Measurements from ENCODE around the gene MYH7.
"Not testable (repeated sequence)": the region's sequence is repeated elsewhere in the genome, so short reads cannot be mapped to it uniquely, and the experiment has no call there.

Gene MYH7

DNA sequence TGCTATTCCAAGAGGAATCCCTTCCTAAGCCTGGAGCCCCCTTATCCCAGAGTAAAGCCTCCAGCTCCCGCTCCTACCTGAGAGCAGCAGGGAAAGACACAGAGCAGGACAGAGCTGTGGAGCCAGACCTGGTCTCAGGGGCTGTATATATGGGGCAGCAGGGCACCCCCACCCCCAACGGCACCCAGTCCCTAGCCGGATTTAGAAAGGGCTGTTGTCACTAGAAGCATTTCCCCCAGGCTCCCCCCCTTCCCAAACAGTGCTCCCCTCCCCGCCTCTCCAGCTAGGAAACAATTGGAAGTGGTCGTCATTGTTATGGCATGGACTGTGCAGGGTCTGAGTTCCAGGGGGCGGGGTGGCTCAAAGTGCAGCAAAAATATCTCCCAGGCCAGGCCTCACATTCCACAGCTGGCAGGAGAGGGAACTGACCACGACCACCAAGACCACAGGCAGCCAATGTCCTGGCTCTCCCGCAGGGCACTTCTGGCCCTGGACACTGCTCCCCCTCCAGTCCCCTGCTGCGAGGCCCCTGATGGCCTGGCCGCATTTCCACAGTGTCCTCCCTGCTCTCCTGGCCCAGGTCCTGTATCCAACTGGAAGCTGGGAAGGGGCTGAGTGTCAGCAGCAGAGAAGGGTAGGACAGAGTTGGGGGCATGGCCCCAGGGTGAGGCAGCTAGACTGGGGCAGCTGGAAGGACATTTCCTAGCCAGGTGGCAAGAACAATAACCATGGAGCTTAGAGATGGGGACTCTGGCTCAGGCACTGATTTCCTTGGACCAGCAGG lies at the start of gene MYH7:
MYH7 (minus strand) TSS at position 118 of the 784 bp plus-strand sequence. CDS start 1,928 bp downstream, outside the sequence.
- no peak for DNase-seq (ENCODE audit: low read depth in 2 of 2)

DNA sequence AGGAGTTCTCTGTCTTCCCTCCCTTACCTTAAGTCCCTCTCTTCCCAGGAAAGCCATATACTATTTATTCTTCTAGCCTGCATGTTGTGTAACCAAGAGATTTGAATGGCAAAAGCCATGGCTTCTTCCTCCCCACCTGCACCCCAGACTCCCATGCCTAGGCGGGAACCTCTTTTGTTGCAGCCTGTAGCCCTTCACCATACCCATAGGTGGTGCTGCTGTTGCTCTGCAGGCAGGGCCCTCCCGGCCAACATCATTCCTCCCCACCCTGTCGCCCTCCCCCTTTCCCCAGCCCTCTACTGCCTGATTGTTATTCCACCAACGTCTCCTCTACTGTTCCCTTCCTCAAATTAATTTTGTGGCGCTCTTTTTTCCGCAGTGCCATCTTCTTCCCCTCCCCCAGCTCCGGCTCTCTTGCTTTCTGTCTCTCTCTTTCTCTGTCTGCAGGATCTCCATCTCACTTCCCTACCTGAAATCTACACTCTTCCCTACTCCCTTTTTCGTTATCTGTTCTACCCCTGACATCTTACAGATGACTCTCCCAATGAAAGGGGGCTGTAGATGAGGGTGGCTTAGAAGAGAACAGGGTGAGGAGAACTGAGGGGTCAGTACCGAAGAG lies 47.9 kb upstream of the MYH7 start:
- DNase-seq (ENCODE audit: low read depth in 2 of 2), result no peak

DNA sequence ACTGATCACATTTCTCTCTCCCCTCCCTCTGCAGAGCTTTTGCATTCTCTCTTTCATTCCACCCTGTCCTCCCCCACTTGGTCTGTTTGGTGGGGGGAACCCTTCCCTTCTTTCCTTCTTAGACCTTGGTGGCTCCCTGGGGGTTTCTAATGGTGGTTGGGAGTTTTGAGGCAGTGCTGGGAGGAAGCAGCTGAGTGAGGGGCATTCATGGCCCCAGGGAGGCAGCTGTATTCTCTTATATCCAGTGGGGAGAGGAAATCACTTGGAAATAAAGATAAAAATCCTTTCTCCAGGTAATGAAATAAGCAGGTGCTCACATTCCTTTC lies 47.3 kb upstream of the MYH7 start:
- no peak for DNase-seq (ENCODE audit: low read depth in 2 of 2)

DNA sequence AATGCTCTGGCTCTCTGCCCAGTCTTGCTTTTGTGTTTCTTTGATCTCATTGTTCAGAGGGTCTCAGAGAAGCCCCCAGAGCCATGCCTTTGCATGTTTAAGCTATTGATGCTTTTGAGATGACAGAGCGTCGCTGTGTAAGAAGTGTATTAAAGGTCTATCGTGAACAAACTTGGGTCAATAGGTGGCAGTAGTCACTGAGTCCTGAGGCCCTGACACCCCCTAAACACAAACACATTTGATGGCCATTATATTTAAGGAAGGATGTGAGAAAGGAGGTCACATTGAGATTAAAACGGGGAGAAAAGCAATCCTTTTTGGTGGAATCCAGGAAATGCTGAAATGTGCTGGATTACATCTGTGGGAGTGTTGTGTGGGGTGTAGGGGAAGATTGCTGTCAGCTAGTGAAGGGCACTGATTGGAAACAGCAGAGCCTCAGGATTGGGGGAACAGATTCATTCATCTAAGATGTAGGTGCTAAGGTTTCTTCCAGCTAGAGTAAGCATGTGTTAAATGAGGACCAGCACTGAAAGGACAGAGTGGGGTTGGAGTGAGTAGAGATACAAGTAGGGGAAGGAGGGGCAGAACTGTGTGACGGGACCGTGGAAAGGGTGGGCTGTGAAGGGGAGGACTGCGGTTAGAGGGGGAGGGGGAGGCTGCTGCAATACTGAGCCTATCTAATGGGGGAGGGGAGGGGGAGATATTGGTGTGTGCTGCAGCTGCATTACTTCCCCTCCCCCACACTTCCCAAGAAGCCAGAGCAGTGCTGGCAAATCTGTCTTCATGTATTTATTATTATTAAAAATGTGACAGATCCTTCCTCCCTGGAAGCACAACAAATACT lies 46.7 kb upstream of the MYH7 start:
- DNase-seq (ENCODE audit: low read depth in 2 of 2), result no peak

DNA sequence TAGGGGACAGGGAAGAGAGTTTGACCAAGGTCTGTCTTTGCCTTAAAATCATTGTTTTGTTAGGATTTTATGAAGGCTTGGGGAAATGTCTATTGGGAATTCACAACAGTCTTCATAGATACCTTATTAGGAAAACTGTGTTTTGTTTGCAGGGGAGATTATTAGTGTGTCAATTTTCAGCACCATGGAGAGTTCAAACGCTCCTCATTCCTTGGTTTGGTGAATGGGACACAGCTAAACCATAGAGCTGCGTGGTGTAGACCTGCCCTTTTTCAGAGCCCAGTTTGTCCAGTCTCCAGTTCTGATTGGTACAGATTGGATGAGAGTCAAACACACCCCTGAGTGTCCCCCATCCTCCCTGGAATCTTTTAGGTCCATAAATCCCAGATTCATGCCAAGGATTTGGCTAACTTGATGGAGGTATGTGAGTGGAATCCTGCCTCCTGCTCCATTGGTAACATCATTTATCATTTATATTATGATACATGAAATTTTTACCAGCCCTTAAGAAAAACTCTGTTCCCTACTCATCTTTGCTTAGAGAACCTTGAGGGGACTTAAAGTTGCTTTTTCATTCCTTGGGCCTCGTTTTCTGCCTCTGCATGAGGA lies 46.0 kb upstream of the MYH7 start:
- DNase-seq (ENCODE audit: low read depth in 2 of 2), result no peak

DNA sequence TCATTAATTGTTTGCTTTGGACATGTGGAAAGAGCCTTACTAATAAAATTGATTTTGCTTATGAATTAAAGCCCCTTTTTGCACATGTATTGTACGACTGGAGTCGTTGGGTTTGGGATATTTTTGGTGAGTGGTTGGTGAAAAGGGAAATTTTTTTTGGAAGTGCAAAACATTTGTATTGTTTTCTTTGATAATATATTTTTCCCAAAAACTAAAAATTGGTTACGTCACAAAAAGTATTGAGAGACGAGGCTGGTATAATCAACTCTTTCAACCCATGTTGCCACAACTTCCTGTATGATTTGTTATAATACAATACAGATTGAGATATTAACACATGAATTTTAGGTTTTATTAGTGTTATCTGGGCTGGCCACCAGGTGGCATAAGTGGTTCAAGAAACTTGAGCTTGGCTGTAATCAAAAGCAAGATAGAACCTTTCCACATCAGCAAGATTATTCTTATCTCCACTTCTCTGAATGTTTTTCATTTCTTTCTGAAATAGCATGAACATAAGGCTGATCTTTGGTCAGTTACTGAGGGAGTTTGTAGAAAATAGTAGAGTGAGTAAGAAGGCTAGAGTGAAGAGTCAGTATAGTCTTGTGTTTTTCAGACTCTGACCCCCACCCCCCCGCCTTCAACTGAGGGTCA lies 42.8 kb upstream of the MYH7 start:
- peak; percentile 23 to 27 for DNase-seq (ENCODE audit: low read depth in 2 of 2)

DNA sequence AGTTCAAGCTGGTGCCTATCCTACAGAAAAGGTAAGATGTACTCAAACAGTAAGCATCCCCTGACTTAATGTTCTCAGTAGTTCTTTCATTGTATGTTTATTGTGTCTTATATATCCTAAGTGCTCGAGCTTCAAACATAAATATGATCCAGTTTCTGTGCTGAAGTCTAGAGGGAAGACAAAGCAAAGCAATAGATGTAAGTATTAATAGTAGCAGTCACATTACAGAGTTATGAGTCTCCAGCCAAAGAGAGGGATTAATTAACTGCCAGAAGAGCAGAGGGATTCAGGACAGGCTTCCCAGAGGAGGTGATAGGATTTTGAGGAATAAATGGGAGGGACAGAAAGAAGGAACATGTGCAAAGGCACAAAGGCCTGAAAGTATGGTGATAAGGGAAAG lies 35.5 kb upstream of the MYH7 start:
- no peak for DNase-seq (ENCODE audit: low read depth in 2 of 2)

DNA sequence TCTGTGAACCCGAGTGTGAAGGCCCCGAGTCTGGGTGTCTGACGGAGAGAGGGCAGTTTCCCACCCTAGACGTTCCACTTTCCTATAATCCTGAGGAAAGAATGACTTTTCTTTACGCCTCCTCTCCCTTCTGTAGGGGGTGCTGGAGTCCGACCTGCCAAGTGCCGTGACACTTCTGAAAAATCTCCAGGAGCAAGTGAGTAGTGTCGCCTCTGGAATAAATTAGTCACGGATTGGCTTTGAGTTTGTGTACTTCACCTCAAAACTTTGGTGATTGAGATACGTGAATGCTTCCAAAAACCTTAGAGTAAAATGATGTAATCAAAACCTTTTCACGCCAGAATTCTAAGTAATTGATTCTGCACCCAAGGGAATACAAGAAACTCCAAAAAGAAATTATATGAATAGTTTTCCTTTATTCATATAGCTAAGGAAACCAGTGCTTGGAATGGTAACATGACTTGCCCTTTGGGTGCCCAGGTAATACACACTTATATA lies 34.5 kb upstream of the MYH7 start:
- DNase-seq (ENCODE audit: low read depth in 2 of 2), result no peak

DNA sequence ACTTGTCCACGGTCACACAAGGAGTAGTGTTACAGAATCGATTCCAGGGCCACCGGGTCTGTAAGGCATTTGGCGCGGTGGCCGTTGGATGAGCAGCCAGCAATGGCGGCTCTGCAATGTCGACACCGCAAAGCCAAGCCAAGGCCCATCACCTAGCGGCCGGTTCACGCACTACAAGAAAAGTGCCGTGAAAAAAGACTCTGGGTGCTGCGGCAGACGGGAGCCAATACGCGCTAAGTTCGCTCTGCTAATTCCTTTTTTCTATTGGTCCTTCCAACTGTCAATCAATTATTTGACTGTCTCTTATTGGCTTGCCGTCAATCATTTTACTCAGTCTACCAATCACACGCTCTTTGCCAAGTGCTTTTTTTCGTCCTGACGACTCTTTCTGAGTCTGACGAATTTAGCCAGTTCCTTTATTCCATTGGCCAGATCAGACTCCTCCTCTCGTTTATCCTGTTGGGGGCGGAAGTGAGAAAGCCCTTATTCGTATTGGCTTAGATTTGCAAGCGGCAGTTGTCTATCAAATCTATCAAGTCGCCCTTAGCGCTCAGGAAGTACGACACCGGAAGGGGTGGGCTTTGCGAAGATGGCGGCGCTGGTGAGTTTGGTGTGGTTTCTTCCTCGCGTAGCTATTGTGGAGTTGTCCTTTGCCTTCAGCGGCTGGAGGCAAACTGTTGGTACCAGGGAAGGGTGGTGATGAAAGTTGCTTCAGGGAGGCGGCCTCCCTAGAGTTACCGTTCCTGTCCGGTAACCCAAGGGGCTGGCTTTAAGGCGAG lies 33.9 kb upstream of the MYH7 start, which contains the start of gene NGDN:
NGDN (plus strand) TSS at position 577 of the 779 bp plus-strand sequence; CDS start at position 590, 13 bp downstream.
- DNase-seq (ENCODE audit: low read depth in 2 of 2), result peak; percentile 75 to 79

DNA sequence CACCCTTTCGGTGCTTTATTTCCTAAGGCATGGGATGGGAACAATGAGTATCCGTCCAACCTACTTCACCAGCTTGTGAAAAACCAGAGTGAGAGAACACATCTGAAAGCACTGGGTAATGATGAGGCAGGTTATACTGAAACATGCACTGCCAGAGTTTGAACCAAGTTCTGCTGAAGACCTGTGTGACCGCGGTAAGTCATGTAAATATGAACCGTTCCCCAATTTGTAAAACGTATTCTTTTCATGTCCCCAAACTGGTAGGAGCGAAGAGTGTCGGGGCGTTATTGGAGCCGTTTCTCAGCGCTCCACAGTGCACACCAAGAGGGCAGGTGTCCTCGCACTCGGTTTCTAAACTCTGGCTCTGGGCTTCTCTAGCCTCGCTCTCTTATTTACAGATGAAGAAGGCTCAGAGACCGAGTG lies 33.3 kb upstream of the MYH7 start:
- no peak for DNase-seq (ENCODE audit: low read depth in 2 of 2)

DNA sequence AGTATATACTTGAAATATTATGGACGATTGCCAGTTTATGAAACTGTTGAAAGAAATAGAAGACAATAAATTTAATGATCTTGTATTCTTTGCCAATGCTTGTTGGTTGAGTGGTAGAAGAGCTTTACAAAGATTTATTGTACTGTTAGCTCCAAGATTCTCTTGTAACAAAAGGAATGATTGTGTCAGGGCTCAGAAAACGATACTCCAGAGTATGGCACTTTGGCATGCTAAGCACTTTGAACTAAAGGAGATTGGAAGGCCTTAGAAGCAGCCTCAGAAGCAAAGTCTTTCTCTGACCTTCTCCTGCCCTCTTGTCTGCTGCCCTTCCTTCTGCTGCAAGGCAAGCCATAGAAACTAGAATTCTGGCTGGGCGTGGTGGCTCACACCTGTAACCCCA lies 29.8 kb upstream of the MYH7 start:
- DNase-seq (ENCODE audit: low read depth in 2 of 2), result no peak

DNA sequence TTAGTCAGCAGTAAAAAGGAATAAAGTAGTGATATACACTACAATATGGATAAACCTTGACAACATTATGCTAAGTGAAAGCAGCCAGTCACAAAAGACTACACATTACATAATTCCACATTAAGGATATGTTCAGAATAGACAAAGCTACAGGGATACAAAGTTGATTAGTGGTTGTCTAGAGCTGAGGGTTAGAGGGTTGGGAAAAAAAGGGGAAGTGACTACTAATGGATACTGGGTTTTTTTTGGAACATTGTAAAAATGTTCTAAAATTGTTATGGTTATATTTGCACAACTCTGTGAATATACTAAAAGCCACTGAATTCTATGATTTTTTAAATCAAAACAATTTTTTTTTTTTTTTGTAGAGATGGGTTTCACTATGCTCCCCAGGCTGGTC lies 29.2 kb upstream of the MYH7 start:
- DNase-seq (ENCODE audit: low read depth in 2 of 2), result no peak

DNA sequence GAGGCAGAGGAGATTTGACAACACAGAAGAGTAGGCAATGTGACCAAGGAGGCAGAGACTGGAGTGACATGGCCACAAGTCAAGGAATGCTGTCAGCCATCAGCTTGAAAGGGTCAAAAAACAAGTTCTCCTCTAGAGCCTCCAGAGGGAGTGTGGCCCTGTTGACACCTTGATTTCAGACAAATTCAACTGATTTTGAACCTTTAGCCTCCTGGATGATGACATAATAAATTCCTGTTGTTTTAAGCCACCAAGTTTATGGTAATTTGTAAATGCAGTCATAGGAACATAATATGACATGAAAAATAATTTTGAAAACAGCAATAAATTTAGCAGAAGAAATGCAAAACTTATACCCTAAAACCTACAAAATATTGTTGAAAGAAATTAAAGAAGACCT lies 25.5 kb upstream of the MYH7 start:
- DNase-seq (ENCODE audit: low read depth in 2 of 2), result no peak

DNA sequence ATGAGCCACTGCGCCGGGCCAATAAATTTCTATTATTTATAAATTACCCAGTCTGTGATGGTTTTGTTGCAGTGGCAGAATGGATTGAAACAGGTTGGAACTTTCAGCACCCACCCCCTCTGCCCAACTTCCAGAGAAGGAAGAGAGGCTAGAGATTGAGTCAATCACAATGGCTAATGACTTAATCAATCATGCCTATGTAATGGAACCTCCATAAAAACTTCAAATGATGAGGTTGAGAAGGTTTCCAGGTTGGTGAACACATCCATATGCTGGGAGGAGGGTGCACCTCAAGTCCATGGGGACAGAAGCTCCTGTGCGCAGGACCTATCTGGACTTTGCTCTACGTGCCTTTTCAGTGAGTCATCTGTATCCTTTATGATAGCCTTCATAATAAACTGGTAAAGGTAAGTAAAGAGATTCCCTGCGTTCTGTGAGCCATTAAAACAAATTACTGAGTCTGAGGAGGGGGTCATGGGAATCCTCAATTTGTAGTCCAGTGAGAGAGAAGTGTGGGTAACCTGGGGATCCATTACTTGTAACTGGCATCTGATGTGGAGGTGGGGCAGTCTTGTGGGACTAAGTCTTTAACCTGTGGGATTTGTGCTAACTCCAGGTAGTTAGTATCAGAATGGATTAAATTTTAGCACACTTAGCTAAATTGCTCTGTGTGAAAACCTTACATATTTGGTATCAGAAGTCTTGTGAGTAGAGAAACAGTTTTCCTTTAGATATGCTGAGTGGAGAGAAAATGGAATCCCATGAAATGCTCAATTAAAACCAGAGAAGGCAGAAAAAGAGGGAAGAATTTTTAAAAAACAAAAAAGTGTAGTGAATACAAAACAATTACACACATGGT lies 22.4 kb upstream of the MYH7 start:
- no peak for DNase-seq (ENCODE audit: low read depth in 2 of 2)

DNA sequence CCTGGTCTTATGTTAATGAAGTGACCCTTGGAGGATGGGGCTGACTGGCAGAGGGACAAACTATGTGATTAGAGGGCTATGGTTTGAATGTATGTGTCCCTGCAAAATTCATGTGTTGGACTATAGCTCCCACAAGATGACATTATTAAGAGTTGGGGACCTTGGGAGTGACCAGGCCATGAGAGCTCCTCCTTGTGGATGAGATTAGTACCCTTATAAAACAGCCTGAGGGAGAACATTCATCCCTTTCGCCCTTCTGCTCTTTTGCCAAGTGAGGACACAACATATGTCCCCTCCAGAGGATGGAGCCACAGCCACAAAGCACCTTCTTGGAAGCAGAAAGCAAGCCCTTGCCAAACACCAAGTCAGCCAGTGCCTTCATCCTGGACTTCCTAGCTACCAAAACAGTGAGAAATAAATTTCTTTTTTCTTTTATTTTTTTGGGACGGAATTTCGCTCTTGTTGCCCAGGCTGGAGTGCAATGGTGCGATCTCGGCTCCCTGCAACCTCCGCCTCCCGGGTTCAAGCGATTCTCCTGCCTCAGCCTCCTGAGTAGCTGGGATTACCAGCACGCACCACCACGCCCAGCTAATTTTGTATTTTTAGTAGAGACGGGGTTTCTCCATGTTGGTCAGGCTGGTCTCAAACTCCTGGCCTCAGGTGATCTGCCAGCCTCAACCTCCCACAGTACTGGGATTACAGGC lies 21.6 kb upstream of the MYH7 start:
- DNase-seq (ENCODE audit: low read depth in 2 of 2), result not testable (repeated sequence)

DNA sequence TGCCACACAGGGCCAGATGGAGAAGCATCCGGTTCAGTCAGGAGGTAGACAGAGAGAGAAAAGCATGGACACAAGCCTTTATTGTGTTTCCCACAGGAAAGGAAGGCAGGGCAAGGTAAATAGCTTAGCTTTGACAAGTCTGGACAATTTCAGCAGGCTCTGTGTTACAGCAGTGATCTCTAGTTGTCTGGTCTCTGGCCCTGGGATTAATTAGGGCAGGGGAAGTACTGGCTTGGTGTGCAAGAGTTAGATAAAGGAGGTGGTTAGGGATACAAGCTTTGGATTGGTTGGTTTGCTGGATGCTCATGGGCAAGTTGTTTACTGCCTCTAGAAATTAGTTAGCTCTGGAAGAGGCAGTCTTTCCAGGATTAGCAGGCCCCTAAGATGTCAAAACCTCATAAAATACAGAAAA lies 19.0 kb upstream of the MYH7 start:
- DNase-seq (ENCODE audit: low read depth in 2 of 2), result no peak

DNA sequence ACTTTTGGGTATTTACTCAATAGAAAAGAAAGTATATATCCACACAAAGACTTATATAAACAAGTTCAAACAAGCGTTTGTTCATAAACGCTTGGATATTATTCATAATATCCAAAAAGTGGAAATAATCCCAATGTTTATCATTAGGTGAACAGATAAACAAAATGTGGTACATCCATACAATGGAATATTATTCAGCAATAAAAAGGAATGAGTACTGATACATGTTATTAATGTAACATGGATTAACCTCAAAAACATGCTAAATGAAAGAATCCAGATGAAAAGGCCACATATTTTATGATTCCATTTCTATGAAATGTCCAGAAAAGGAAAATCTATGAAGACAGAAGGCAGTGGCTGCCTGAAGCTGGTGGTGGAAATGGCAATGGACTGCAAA lies 16.8 kb upstream of the MYH7 start:
- DNase-seq (ENCODE audit: low read depth in 2 of 2), result no peak

DNA sequence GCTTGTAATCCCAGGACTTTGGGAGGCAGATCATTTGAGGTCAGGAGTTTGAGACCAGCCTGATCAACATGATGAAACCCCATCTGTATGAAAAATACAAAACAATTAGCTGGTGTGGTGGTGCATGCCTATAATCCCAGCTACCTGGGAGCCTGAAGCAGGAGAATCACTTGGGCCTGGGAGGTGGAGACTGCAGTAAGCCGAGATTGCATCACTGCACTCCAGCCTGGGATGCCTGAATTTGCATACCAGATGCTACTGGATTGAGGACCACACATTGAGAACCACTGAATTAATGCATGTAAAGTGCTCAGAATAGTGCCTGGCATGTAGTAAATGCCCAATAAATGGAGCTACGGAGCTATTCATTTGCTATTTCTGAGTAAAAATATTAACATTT lies 14.9 kb upstream of the MYH7 start:
- no peak for DNase-seq (ENCODE audit: low read depth in 2 of 2)

DNA sequence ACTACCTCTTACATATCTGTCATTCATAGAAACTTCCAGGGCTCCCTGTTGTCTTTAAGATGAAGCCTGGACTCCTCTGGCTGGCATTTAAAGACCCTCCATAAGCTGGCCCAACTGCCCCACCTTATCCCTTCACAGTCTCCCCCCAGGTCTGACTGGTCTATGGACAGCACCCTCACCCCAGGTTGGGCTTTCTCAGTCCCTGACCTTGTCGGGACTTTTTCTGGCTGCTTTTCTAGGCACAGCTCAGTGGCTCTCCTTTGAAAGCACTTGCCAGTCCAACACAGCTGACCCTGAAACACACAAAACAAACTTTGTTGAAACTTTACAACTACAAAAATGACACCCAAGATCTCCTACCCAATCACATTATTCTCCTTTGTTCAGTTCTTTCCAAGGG lies 13.9 kb upstream of the MYH7 start:
- DNase-seq (ENCODE audit: low read depth in 2 of 2), result no peak
